Large intestine (tissue), 3 donors: ENCODE data around the gene CXCR5. TPM values are rescaled to one million over a fixed set of nuclear protein-coding genes. Genes with fewer than 3 reads are reported as not detected.

Experiments used
- DNase-seq, 2 donors: peaks; one replicate each; pipeline versions ENCODE4 v3.0.0 to v3.0.0-alpha.2; 2013
- H3K27ac ChIP-seq: one replicate; pipeline ENCODE4 v1.5.1; 2013; ENCODE audit warnings: low read length
- H3K27me3 ChIP-seq: 2 replicates; pipeline ENCODE4 v1.6.1; 2013; ENCODE audit warnings: low read length; ENCODE audit not compliant: control insufficient read depth, insufficient read depth
- H3K36me3 ChIP-seq: 2 replicates; pipeline ENCODE4 v1.6.1; 2013; ENCODE audit warnings: low read length; ENCODE audit not compliant: control insufficient read depth, insufficient read depth
- H3K4me1 ChIP-seq: one replicate; pipeline ENCODE4 v1.6.1; 2013; ENCODE audit warnings: low read length; ENCODE audit not compliant: control insufficient read depth, insufficient read depth
- H3K4me3 ChIP-seq: one replicate; pipeline ENCODE4 v1.5.1; 2013; ENCODE audit warnings: low read length
- H3K9me3 ChIP-seq: one replicate; pipeline ENCODE4 v1.6.1; 2013; ENCODE audit warnings: mild to moderate bottlenecking, low read depth, low read length, moderate library complexity; ENCODE audit not compliant: control insufficient read depth
- WGBS: methylation state at CpG from one replicate; pipeline ENCODE4 v1.1.5; 2013; ENCODE audit warnings: low lambda C conversion rate; ENCODE audit not compliant: insufficient coverage; 5-methylcytosine and 5-hydroxymethylcytosine counted together
- polyA plus RNA-seq: library from polyadenylated mRNA; unstranded; fragments of 120-200 nt; gene quantifications from one replicate; pipeline ENCODE4 v1.2.1, GENCODE V29; 2013

CXCR5 gene
- polyA plus RNA-seq, 1 donor: 0.07 TPM

GRCh38 chr11:118921121-118921928 is 37.6 kb downstream of the CXCR5 start:
- Histone ChIP-seq H3K9me3 (no peaks in the 10 kb centered on the region), H3K27me3 (no peaks in the 10 kb centered on the region), H3K4me3 (peak overlapping the region; percentile 93), H3K36me3 (no peaks in the 10 kb centered on the region), H3K27ac (peak overlapping the region; percentile 98), H3K4me1 (peaks cover 78% of the 10 kb centered on the region)
- WGBS: no CpG with 5 or more reads among the region's 13 CpGs
- DNase-seq: peak; percentile 80 to 85

DNA sequence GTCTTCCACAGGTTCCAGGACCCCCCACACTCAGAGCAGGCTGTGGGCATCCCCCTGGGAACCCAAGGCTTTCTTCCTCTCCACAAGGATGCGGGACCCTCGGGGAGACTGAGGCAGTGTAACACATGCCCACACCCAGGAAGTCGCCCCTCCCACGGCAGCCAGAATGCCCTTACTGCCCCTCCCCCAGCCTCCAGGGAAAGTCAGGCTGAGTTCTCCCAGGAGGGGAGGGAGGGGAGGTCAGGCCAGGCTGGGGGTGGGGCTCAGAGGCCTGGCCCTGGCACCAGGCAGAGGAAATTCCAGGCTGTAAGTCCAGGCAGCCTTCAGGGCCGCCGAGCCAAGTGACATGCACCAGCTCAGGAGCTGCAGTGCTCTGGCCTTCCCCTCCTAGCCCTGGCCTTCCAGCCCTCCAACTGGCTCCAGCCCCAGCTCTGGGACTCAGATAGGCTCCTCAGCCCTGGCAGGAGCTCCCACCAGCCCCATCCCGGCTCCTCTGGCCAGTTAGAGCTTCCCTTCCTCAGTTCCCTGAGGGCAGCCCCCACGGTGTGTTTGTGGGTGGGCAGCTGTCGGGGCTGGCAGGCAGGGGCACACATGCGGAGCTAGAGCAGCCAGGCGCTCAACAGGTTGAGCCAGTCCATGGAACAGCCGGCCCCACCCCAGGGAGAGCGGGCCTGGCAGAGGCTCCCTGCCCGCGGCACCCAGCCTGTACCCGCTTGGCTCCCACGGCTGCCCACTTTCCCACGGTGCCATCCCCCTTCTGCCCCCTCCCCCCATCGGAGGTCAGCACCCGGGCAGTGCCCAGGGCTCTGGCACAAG is 38.4 kb downstream of the CXCR5 start:
- Histone ChIP-seq H3K4me3 (peak overlapping the region; percentile 93), H3K27me3 (no peaks in the 10 kb centered on the region), H3K27ac (peak overlapping the region; percentile 98), H3K4me1 (peaks cover 70% of the 10 kb centered on the region), H3K9me3 (no peaks in the 10 kb centered on the region), H3K36me3 (no peaks in the 10 kb centered on the region)
- peak in 1 of 2 donors; percentile 65 for DNase-seq
- no CpG with 5 or more reads among the region's 20 CpGs for WGBS

- no CpG with 5 or more reads among the region's 9 CpGs for WGBS
- Histone ChIP-seq H3K4me3 (peak overlapping the region; percentile 93), H3K4me1 (peaks cover 65% of the 10 kb centered on the region), H3K27me3 (no peaks in the 10 kb centered on the region), H3K9me3 (no peaks in the 10 kb centered on the region), H3K36me3 (no peaks in the 10 kb centered on the region), H3K27ac (peak overlapping the region; percentile 98)
- no peak for DNase-seq
Measured at GRCh38 chr11:118922745-118923627, 39.3 kb downstream of the CXCR5 start.

- Histone ChIP-seq H3K36me3 (no peaks in the 10 kb centered on the region), H3K4me1 (peaks cover 58% of the 10 kb centered on the region), H3K27me3 (no peaks in the 10 kb centered on the region), H3K27ac (peak overlapping the region; percentile 98), H3K4me3 (peak overlapping the region; percentile 93), H3K9me3 (no peaks in the 10 kb centered on the region)
- no CpG with 5 or more reads among the region's 7 CpGs for WGBS
- DNase-seq: peak in 1 of 2 donors; percentile 31
Measured at GRCh38 chr11:118923721-118924587, 40.3 kb downstream of the CXCR5 start.

GRCh38 chr11:118924591-118925585 is 41.2 kb downstream of the CXCR5 start:
- Histone ChIP-seq H3K4me1 (peaks cover 49% of the 10 kb centered on the region), H3K27me3 (no peaks in the 10 kb centered on the region), H3K9me3 (no peaks in the 10 kb centered on the region), H3K36me3 (no peaks in the 10 kb centered on the region), H3K27ac (peak overlapping the region; percentile 98), H3K4me3 (peak overlapping the region; percentile 93)
- peak in 1 of 2 donors; percentile 78 for DNase-seq
- no CpG with 5 or more reads among the region's 45 CpGs for WGBS

DNA sequence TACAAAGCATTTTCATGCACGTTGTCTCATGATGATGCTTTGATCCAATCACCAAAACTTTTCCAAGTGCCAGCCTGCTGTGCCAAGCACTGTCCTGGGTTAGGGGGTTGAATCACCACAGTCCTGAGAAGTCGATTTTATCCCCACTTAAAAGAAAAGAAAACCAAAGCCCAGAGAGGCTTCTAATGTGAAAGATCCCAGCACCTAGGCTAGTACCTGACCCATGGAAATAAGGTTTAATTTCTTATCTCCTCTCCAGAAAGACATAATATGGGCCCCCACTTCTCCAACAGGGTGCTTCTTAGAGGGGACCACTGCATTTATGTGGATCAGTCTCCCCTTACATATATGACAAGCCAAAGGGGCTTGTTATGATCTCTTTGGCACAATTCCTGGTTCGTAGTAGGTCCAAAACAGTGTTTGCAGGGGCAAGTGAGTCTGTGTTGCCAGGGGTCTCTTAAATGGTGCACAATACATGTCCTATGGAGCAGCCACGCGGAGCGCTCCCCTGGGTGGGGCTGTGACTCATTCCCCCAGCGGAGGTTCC is 43.9 kb downstream of the CXCR5 start:
- DNase-seq: no peak
- Histone ChIP-seq H3K4me3 (peak overlapping the region; percentile 82), H3K27ac (peak overlapping the region; percentile 97), H3K9me3 (no peaks in the 10 kb centered on the region), H3K27me3 (no peaks in the 10 kb centered on the region), H3K4me1 (peaks cover 27% of the 10 kb centered on the region), H3K36me3 (no peaks in the 10 kb centered on the region)
- WGBS: no CpG with 5 or more reads among the region's 7 CpGs

GRCh38 chr11:118928101-118928869 is 44.6 kb downstream of the CXCR5 start:
- Histone ChIP-seq H3K36me3 (no peaks in the 10 kb centered on the region), H3K4me3 (peak overlapping the region; percentile 82), H3K27ac (peak overlapping the region; percentile 97), H3K27me3 (no peaks in the 10 kb centered on the region), H3K9me3 (no peaks in the 10 kb centered on the region), H3K4me1 (peaks cover 26% of the 10 kb centered on the region)
- peak; percentile 92 to 96 for DNase-seq
- WGBS: no CpG with 5 or more reads among the region's 32 CpGs

- peak in 1 of 2 donors; percentile 89 for DNase-seq
- no CpG with 5 or more reads among the region's 26 CpGs for WGBS
- H3K9me3 ChIP-seq: no peaks in the 10 kb centered on the region
- H3K27ac ChIP-seq: peak overlapping the region; percentile 97
- peak overlapping the region; percentile 82 for H3K4me3 ChIP-seq
- H3K4me1 ChIP-seq: peaks cover 19% of the 10 kb centered on the region
- H3K36me3 ChIP-seq: no peaks in the 10 kb centered on the region
- H3K27me3 ChIP-seq: no peaks in the 10 kb centered on the region
Measured at GRCh38 chr11:118928870-118929500, 45.3 kb downstream of the CXCR5 start.
